GM21390 (cell line): ENCODE measurements around the gene MBD4.
"Not testable (repeated sequence)": the region's sequence is repeated elsewhere in the genome, so short reads cannot be mapped to it uniquely, and the experiment has no call there.

Source experiments
- ATAC-seq: cut with Tn5 transposase; IDR thresholded peaks from one replicate; pipeline ENCODE4 v1.9.1; 2021; ENCODE audit not compliant: unreplicated experiment

The MBD4 gene

GRCh38 chr3:129432671-129433070 is 7.1 kb downstream of the MBD4 start:
- ATAC-seq, result no peak

- ATAC-seq, result no peak
Observed at GRCh38 chr3:129432036-129432435, 7.7 kb downstream of the MBD4 start.

DNA sequence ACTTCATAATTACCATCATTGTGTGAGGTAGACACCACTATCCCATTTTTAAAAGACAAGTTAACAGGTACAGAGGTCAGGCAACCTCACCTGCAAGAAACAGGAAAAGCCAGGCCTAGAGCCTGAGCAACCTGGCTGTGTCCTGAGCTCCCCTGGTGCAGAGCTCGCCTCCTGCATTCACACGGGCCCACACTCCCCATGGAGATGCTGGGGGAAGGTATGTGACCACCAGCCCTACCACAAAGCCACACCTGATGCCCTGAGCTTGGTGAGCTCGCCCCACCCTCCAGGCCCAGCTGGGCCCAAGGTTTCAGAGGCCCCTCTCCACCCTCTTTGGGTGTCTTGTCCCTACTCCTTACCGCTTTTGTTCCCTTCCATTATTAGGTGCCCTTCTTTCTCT is 10.1 kb downstream of the MBD4 start:
- no peak for ATAC-seq

DNA sequence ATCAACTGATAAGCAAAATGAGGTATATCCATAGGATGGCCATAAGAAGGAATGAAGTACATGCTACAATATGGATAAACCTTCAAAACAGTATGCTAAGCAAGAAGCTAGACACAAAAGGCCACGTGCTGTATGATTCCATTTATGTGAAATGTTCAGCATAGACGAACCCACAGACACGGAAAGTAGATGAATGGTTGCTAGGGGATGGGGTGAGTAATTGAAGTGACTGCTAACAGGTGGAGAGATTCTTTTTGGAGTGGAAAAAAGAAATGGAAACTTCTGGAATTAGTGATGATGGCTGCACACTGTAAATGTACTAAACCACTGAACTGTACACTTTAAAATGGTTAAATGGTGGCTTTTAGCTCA is 10.7 kb downstream of the MBD4 start:
- no peak for ATAC-seq

DNA sequence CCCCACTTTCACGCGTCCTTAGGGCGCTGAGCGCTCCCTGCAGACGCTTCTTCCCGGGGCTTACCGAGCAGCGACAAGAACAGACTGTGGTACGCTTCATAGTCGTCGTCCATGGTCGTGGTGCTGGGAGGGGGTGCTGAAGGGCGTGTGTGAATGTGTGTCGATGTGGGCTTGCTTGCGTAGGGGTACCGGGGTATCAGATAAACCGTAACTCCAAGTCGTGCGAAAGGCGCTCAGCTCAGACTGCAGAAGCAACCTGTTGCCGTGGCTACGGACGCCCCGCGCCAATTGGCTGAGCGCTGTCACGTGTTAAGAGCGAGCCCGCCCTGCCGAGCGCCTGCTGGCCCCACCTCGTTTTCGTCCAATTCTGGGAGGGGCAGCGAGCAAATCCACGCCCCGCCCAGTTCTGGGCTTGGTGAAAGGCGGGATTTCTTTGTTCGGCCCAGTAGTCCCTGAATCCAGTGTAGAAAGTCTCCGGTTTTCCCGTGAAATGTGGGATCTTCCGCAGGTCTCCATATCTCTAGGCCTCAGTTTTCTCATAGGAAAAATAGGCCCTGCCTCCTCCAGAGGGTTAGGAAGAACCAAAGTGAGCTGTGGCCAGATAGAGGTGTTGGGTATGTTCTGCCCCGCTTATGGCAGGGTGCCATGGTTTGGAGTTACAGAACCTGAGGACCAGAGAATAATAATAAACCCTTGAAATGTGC is 11.2 kb downstream of the MBD4 start, which contains the start of gene EFCAB12:
TSS of gene EFCAB12 (minus strand) at position 261 of the 704 bp plus-strand sequence. CDS start at position 113, 148 bp downstream.
- ATAC-seq, result peak; percentile 89

- no peak for ATAC-seq
Observed at GRCh38 chr3:129428007-129428375, 11.8 kb downstream of the MBD4 start.

DNA sequence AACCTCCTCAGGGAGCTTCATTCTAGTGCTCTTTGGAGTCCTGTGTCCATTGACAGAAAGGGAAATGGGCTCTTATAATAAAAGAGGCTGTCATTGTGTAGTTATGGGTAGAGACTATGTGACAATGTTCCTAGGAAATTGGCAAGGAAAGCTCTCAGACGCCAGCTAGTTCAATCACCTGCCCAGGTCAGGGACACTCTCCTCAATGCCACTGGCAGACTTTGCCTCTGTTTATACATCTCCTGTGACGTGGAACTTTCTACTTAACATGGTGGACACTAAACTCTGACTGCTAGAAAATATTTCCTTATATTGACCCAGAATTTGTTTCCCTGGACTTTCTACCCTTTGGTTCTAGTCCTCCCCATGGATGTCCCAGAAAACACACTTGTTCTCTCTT is 14.1 kb downstream of the MBD4 start:
- ATAC-seq, result no peak

DNA sequence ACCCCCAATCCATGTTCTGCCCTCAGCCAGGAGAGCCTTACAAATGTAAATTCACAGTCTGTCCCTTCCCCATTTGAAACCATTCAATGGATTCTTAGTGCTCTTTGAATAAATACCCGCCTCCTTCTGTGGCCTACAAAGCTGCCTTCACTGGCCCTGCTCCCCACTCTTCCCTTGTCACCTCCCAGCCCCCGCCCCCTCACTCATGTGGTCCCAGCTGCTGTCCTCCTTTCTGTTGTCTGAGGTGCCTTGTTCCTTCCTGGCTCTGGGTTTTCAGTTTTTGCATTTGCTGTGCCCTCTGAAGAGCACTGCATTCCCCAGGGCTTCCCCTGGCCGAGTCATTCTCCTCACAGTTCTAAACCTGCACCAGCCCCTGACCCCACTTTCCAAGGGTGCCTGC is 14.5 kb downstream of the MBD4 start:
- no peak for ATAC-seq

DNA sequence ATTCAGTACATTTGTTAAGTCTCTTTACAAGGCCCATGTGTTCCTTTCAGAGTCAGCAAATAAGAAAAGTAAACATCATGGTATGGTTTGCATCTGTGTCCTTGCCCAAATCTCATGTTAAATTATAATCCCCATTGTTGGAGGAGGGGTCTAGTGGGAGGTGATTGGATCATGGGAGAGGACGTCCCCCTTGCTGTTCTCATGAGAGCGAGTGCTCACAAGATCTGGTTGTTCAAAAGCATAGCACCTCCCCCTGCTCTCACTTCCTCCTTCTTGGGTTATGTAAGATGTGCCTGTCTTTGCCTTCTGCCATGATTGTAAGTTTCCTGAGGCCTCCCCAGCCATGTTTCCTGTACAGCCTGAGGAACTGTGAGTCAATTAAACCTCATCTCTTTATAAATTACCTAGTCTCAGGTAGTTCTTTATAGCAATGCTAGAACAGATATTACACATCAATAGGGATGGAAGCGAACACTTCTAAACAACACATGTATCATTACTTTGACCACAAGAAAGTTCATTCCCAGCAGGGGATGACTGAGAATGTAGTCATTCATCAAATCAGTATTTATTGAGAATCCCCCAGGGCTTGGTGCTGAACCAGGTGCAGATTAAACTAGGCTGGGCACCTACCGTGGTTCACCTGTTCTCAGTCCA is 15.4 kb downstream of the MBD4 start:
- peak; percentile 68 for ATAC-seq

- ATAC-seq, result no peak
Observed at GRCh38 chr3:129422897-129423296, 16.9 kb downstream of the MBD4 start.

DNA sequence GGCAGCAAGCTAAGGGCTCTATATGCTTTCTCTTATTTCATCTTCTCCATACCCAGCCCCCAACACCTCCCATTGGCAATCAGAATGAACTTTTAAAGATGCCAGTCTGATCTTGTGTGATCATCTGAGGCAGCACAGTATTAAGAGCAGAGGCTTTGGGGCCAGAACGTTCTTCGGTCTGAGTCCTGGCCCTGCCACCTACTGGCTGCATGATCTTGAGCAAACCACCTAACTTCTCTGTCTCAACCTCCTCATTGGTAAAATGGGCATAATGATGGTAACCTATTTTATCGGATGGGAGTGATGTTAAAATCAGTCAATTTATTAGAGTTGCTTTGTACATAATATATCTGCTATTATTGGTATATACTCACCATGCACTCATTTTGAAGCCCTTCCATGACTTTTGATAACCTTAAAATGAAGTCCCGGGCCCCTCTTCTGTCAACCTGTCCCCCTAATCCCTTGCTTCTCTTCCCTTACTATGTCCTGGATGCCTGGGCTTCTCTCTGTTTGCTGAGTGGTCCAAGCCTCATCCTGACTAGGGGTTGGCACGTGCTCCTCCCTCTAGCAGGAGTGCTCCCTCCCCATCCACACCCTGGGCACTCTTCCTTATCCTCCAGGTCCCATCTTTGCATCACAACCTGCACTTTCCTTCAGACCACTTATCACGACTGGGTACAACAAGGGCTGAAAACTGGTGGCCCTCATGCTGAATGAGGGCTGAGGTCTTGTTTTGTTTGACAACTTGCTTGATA is 17.6 kb downstream of the MBD4 start:
- no peak for ATAC-seq

DNA sequence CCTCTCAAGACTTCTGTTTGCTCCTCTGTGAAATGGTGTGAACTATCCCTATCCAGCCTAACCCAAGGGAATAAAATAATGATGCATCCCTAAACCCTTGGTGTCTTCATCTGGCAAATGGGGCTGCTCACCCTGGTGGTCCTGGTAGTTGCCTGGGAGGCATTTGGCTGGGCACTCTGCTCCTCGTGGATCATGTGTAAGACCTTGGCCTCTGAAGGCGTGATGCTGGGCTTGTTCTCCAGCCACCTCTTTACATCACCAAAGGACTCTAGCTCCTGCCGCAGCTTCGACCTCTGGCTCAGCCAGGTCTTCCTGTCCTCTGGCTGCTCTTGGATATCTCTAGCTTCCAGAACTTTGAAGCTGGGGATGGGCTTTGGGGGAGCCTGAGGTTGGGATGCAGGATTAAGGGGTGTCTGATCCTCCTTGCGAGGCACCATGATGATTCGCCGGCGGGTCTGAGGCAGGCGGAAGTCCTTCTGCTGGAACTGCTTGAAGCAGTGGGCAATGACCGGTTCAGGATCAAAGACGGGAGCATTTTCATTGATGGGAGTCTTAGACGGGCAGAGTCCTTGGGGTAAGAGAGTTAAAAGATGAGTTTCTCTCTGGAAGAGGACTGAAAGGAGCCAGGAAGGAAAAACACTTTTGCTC is 18.4 kb downstream of the MBD4 start:
- no peak for ATAC-seq

DNA sequence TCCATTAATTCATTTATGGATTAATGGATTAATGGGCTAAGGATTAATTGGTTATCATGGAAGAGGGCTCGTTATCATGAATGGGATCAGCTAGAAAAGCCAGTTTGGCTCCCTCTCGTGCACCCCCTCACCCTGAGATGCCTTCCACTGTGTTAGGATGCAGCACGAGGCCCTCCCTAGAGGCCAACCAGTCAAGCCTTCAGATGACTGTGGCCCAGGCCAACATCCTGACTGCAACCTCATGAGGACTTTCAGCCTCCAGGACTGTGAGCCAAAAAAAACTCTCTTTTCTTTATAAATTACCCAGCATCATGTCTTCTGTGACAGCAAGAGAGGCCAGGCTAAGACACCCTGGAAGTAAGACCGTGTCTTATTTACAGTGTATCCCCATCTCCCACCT is 20.3 kb downstream of the MBD4 start:
- no peak for ATAC-seq

DNA sequence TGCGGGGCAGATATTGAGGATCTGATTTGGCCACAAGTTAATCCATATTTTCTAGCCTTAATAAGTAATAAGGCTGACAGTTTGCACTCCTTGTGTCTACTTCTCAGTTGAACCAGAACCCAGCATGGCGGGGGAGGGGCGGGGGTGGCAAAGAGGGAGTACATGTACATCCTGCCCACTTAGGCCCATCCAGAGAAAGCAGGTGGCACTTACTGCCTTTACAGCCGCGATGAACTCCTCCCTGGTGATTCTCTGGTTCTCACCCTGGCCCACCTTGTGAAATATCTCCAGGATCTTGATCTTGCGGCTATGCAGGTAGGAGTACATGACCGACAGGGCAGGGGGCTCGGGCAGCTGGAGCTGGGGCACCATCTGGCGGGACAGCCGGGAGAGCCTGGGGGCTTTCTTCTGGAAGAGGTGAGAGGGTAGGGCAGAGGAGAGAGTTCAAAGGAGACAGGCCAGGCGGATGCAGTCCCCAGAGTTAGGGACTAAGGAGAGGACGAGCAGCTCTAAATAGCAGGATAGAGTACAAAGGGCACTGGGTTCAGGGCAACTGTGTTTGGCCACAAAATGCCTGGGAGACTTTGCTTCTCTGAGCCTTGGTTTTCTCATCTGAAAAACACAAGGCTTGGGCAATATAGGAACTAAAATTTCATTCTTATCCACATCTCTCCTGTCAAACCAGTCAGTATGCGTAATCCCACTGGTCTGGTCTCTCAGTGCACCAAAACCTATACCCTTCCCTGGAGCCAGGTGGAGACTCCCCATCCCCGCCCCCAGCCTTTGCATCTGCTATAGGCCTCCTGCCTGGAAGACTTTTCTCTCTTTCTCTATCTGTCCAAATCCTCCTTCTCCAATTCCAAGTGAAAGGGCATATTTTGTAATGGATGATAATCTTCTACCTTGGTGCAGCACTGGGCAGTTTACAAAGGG is 21.4 kb downstream of the MBD4 start:
- no peak for ATAC-seq

DNA sequence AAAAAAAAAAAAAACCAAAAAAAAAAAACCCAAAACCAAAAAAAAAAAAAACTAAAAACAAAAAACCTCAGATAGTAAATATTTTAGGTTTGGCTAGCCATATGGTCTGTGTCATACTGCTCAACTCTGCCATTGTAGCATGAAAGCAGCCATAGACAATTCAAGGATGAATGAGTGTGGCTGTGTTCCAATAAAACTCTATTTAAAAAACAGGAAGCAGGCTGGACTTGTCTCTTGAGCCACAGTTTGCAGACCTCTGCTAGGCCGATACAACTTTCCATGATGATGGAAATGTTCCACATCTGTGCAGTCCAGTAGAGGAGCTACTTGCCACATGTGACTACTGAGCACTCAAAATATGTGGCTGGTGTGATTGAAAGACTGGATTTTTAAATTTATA is 22.4 kb downstream of the MBD4 start:
- no peak for ATAC-seq

GRCh38 chr3:129416415-129416814 is 23.3 kb downstream of the MBD4 start:
- no peak for ATAC-seq

GRCh38 chr3:129415830-129416229 is 23.9 kb downstream of the MBD4 start:
- ATAC-seq, result no peak

DNA sequence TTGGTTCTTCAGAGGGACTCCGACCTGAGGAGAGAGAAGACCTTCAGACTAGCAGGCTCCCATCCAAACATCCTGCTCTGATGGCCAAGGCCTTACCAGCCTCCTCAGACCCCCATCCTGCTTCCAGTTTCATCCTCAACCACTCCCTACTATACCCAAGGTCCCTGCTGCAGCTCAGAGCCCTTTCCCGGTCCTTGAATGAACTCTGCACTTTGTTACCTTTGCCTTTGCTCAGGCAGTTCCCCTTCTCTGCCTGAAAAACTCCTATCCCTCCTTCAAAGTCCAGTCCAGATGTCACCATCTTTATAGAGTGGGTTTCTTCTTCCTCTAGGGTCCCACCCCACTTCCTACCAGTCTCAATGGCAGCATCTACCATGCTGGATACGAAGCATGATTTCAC is 24.4 kb downstream of the MBD4 start:
- no peak for ATAC-seq

DNA sequence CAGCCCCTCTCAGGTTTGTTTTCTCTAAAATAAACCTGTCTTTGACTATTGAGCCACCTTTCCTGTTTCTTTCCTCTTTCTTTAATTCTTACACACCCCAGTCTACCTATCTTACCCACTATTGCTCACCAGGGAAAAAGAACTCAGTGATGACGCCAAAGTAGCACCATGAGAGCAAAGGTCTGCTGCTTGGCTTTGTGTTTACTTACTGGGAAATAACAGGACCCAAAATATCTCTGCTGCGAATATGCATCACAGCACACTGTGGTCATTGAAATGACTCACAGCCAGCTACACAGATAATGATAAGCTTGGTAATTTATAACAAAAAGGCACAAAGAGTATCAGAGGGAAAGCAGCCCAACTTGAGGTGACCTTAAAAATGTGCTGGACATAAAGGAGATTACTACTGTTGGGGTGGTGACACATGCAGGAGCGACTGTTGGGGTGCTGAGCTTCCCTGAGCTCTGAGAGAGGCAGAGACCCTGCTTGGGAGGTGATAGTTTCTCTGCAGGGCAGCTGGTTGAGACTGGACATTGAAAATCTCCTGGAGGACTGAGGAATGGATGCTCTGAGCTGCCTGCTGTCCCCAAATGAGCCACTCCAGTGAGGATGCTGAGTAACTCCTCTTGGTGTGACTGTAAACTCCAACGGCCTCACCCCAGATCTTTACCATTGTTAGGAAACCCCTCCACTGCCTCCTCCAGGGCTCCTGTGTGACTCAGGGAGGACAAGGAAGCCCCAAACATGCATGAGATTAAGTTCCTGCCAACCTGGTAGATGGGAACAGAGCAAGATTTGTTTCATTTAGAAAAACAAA is 25.9 kb downstream of the MBD4 start:
- peak; percentile 81 for ATAC-seq

GRCh38 chr3:129413238-129413637 is 26.5 kb downstream of the MBD4 start:
- not testable (repeated sequence) for ATAC-seq
